Effector CD4-positive, alpha-beta T cell (primary cell): ENCODE measurements around the gene CCDC57.
"Not testable (repeated sequence)": the region's sequence is repeated elsewhere in the genome, so short reads cannot be mapped to it uniquely, and the experiment has no call there.

Experiments
- DNase-seq: peaks from one replicate; pipeline ENCODE4 v3.0.0-alpha.2; 2020

The CCDC57 gene

DNA sequence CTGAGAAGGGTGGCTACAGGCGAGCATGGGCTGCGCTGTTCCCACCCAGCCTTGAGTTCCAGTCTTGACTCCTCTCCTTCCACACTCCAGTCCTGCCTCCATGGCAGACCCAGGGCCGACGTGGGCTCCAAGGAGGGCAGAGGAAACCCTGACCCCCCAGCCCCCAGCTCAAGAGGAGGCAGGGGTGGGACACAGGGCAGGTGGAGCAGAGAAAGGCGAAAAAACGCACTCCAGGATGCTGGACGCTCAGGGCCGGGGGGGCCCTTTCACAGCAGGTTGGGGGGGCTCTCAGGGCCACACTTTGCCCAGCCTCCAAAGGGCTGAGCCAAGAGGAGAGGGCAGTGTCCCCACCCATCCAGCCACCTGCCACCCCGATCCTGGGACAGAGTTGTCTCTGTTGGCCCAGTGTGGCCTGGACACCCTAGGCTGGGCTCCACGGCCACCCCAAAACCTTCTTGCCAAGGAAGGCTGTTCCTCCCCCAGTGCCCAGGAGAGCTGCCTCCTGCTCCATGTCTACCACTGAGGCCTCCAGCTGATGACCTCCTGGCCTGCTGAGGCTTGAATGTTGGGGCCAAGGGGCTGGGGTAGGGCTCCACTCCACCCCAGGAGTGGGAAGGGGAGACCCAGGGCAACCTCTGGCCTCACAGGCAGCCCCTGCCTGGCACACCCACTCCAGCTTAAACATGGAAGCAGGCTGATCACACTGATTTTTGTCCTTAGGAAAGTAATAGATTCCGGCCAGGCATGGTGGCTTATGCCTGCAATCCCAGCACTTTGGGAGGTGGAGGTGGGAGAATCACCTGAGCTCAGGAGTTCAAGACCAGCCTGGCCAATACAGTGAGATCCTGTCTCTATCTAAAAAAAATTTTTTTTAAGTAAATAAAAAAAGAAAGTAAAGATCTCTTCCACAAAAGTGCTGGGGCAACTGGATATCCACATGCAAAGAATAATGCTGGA is 7.4 kb upstream of the CCDC57 start:
- no peak for DNase-seq

- no peak for DNase-seq
Observed at GRCh38 chr17:82219083-82219482, 6.4 kb upstream of the CCDC57 start.

GRCh38 chr17:82218349-82219075 is 5.9 kb upstream of the CCDC57 start:
- DNase-seq = no peak

- DNase-seq = no peak
Observed at GRCh38 chr17:82217530-82218204, 5.0 kb upstream of the CCDC57 start.

DNA sequence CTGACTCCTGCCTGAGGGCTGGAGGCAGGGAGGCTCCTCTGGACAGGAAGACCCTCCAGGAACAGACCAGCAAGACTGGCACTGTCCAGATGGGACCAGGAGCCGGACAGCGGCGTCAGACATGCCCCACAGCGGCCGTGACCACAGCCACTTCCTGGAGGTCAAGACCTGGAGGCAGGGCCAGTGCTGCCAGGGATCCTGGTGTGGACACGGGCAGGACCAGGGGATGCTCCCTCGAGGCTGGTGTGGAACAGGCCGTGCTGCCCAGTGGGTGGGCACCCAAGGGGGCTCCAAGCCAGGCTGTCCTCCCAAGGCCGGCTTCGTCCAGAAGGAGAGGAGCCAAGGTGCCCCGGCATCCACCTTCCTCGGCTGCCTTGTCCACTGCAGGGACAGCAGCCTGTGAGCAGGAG is 4.5 kb upstream of the CCDC57 start:
- DNase-seq = no peak

GRCh38 chr17:82216301-82217119 is 3.9 kb upstream of the CCDC57 start:
- DNase-seq = no peak

GRCh38 chr17:82215972-82216300 is 3.3 kb upstream of the CCDC57 start:
- no peak for DNase-seq

DNA sequence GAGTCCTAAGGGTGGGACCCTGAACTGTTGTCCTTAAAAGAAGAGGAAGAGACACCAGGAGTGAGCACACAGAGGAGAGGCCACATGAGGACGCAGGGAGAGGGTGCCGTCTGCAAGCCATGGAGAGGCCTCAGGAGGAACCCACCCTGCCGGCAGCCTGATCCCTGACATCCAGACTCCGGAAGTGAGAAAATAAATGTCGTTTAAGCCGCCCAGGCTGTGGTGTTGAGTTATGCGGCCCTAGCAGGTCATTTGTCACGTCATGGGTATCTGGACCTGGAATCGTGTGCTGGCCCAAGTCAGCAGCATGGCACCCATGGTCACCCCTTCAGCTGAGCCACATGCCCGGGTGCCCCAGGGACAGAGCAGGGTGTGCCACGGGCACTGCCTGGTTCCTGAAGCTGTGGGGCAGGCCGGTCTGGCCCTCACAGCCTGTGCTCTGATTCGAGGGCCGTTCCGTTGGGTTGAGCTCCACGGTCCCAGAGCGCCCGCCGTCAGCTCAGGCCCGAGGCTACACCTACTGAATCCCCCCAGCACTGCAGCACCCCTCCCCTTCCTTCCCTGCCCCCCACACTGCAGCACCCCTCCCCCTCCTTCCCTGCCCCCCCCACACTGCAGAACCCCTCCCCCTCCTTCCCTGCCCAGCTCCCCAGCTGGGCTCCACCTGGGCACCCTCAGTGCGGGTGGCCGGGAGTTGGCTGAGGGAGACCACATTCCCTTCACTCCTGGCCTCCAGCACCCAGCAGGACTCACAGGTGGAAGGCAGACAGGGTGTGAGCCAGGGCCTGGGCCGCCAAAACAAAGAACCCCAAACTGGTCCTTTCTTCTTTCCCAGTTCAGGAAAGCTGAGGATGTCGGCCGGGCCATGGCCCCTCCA is 2.7 kb upstream of the CCDC57 start:
- DNase-seq = no peak

DNA sequence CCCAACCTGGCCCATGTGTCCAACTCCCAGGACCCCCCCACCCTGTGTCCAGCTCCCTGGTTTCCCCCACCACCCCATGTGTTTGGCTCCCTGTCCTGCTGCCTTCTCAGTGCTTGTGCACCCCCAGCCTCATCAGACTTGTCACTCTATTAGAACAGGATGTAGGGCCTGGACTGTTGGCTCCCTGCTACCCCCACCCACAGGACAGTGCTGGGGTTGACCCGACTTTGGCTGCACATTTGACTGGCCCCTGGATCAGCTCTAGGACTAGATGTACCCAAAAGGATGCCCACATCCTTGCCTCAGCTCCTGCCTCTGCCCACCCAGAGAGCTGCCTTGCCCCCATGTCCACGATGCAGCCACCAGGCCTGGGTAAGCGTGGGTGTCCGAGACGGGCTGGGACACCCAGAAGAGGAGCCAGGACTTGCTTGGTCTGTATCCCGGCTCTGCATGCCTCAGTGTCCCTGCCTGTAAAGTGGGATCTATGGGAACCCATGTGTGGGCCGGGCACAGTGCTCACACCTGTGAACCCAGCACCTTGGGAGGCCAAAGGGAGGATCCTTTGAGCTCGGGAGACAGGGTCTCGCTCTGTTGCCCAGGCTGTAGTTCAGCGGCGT is 1.5 kb upstream of the CCDC57 start:
- no peak for DNase-seq

- peak; percentile 55 for DNase-seq
Observed at GRCh38 chr17:82213251-82214011, 789 bp upstream of the CCDC57 start.

GRCh38 chr17:82210655-82211054 is 2.0 kb downstream of the CCDC57 start:
- not testable (repeated sequence) for DNase-seq

DNA sequence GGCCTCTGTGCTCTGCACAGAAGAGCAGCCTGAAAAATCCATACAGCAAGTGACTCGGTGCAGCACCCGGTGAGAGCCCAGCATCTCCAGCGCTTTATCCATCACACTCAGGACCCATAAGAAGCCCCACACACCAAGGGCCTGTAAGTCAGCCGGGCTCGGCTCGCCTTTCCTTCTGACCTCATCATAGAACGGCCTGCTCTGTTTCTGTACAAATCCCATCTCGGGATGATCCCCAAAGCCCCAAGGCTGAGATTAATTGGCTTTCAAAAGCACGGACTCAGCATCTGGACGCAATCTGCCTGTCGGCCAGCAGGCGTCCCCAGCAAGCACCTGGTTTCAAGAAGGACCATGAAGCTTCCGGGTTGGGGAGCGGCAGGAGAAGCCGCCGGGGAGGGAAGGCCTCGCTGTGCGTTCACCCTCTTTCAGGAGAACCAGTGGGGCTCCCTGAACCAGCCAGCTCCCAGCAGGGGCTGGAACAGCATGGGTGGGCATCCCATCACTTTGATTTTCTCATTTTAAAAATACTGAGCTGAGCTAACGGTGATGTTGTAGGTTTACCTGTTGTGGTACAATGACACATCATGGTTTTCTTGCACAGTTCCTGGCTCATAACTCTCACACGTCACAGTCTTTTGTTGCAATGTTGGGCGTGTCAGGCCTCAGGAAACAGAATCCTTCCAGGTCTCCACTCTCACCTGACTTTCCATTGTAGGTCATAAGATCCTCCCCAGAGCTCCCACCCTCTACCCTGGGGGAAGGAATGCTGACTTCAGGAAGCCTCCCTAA is 6.7 kb downstream of the CCDC57 start:
- peak; percentile 65 for DNase-seq

GRCh38 chr17:82204831-82205719 is 7.6 kb downstream of the CCDC57 start:
- no peak for DNase-seq

- DNase-seq = no peak
Observed at GRCh38 chr17:82203920-82204319, 8.7 kb downstream of the CCDC57 start.

DNA sequence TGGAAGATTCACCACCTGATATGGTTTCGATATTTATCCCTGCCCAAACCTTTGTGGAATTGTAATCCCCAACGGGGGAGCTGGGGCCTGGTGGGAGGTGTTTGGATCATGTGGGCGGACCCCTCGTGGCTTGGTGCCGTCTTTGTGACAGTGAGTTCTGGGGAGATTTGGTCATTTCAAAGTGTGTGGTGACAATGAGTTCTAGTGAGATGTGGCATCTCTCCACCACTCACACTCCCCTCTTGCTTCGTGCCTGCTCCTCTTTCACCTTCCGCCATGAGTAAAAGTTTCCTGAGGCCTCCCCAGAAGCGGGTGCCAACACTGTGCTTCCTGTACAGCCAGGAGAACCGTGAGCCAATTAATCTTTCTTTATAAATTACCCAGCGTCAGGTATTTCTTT is 9.7 kb downstream of the CCDC57 start:
- DNase-seq = no peak

DNA sequence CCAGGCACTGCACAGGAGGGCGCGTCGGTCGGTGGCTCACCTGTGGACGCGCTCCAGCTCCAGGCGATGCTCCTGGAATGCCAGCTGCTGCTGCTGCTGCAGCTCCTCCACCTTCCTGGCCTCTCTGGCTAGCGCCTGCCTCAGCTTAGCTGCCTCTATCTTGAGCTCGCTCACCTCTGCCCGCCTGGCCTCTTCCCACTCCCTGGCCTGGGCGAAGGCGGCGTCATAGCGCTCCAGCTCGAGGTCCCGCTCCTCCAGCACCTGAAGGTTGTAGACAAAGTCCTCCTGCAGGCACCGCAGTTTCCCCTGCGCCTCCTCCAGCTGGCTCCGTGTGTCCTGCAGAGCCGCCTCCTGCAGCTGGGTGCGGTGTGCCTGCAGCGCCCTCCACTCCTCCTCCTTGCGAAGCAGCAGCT is 11.1 kb downstream of the CCDC57 start:
- no peak for DNase-seq

DNA sequence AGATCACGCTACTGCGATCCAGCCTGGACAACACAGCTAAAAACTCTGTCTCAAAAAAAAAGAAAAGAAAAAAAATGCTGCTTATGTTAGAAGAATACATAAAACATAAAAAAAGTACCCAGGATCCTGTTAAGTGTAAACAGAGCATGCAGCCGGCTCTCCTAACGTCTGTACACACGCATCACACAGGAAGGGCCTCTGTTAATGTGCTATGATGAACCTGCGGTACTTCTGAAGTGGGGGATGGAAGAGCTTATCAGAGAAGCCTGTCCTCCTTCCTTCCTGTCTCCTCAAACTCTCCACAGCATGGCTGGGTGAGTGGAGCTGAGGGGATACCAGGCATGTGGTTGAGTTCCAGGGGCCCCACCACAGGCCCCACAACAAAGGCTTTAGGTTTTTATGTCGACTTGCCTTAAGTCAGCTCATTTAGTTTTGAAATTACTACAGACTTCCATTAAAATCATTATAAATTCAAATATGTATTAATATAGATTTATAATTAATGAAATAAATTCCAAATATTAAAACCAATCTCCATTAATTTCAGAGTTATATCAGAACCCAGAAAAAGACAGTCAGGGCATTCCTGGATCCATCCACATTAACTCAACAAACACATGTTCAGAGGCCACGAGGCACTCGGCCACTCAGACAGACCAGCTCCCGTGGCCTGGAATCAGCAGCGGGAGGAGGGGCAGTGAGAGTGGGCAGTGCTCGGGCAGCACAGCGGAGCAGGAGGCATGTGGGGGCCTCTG is 11.7 kb downstream of the CCDC57 start:
- peak; percentile 66 for DNase-seq

DNA sequence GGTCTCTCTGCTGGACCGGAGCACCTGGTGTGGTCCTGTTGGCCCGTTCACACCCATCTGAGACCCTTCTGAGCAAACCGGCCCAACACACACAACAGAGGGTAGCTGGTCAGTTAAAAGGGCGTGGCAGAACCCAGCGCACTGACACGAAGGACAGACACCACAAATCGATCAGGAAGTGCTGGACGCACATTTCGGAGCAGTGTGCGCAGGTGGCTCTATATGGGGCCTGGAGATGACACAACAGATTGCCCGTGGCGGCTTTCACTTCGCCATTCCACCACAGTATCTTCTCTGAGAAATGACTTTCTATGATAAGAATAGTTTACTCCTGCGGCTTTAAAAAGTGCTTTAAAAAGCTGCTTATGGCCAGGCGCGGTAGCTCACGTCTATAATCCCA is 12.5 kb downstream of the CCDC57 start:
- DNase-seq = no peak
